Measurements from ENCODE around the gene CTAGE1. TPM values are rescaled to one million over a fixed set of nuclear protein-coding genes. Genes with fewer than 3 reads are reported as not detected.

CTAGE1 gene
- total RNA-seq, 1 donor from 2014 or later = not detected

GRCh38 chr18:22441638-22442037 is 23.9 kb upstream of the CTAGE1 start:
- no peak for ATAC-seq (ENCODE audit: poor library complexity)
- intact Hi-C loops (cut with DNase I) = no loop called here
- DNase-seq = no peak

DNA sequence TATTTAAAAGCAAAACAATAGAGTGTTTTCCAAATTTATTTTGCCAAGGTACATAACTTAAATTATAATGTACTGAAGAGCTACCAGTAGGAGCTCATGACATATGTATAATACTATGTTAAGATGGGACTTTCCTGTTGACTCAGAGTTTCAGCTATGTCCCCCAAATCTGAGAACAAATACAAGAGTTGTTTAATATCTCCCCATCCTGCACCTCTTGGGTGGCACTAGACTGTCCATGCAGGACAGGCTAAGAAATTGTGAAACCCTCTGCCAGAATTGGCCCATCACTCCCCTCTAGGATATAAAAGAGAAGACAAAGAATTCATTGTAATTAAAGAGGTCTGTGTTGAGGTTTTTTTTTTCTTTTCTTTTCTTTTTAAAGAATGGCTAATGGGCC is 21.7 kb upstream of the CTAGE1 start:
- DNase-seq (no peak), ATAC-seq (ENCODE audit: poor library complexity) (no peak)
- intact Hi-C loops (cut with DNase I) = no loop called here

DNA sequence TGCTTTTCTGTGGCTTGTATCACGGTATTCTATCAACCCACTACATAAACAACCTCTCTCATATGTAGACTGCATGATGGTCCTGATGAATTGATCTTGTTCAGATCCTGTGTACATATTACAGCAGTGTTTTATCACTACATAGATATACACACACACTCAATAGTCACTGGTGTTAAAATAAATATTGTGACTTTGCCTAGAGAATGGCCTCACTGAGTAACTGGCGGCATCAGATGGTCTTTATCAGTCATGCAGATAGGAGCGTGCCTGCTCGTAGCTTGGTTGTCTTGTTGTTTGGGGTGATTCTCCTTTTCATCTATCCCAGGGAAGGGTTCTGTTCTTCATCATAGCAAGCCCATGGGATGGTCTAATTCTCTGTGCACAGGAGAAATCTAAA is 18.4 kb upstream of the CTAGE1 start:
- intact Hi-C loops (cut with DNase I) = no loop called here
- DNase-seq (no peak), ATAC-seq (ENCODE audit: poor library complexity) (no peak)

- intact Hi-C loops (cut with DNase I) = no loop called here
- no peak for DNase-seq
- no peak for ATAC-seq (ENCODE audit: poor library complexity)
Observed at GRCh38 chr18:22434973-22435608, 17.4 kb upstream of the CTAGE1 start.

GRCh38 chr18:22433956-22434355 is 16.2 kb upstream of the CTAGE1 start:
- DNase-seq (no peak), ATAC-seq (ENCODE audit: poor library complexity) (peak; percentile 36)
- intact Hi-C loops (cut with DNase I) = no loop called here

GRCh38 chr18:22432657-22433137 is 15.0 kb upstream of the CTAGE1 start:
- DNase-seq (peak; percentile 86), ATAC-seq (ENCODE audit: poor library complexity) (peak; percentile 93)
- intact Hi-C loops (cut with DNase I) = no loop called here

- no peak for ATAC-seq (ENCODE audit: poor library complexity)
- intact Hi-C loops (cut with DNase I) = no loop called here
- no peak for DNase-seq
Observed at GRCh38 chr18:22429564-22429963, 11.8 kb upstream of the CTAGE1 start.

GRCh38 chr18:22428672-22429071 is 11.0 kb upstream of the CTAGE1 start:
- intact Hi-C loops (cut with DNase I) = no loop called here
- no peak for ATAC-seq (ENCODE audit: poor library complexity)

GRCh38 chr18:22427822-22428549 is 10.3 kb upstream of the CTAGE1 start:
- DNase-seq (no peak), ATAC-seq (ENCODE audit: poor library complexity) (no peak)
- intact Hi-C loops (cut with DNase I) = no loop called here

More at GRCh38 chr18:22428672-22429071, 11.0 kb upstream of the CTAGE1 start:
- DNase-seq = no peak

DNA sequence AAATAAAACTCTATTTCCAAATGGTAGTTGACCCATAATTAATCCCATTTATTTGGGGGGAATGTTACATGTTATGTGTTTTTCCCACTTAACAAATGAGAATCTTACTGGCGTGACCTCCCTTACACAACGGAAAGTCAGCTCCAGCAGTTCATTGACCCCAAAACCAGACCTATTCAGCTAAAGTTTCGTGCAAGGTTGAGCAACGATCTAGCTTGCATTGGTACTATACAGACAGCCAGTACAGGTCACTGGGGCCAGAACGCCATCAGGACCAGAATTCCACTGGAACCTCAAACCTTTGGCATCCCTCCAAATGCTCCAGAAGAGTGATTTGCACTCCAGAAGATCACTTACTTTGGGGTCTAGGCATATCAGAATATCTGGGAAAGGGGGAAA is 6.8 kb upstream of the CTAGE1 start:
- intact Hi-C loops (cut with DNase I) = no loop called here
- ATAC-seq (ENCODE audit: poor library complexity) (no peak), DNase-seq (no peak)

GRCh38 chr18:22423878-22424564 is 6.3 kb upstream of the CTAGE1 start:
- DNase-seq = no peak
- intact Hi-C loops (cut with DNase I) = no loop called here
- ATAC-seq (ENCODE audit: poor library complexity) = no peak

GRCh38 chr18:22422909-22423548 is 5.3 kb upstream of the CTAGE1 start:
- ATAC-seq (ENCODE audit: poor library complexity) = peak; percentile 72
- intact Hi-C loops (cut with DNase I) = no loop called here
- DNase-seq = peak; percentile 48

- ATAC-seq (ENCODE audit: poor library complexity) = no peak
Observed at GRCh38 chr18:22420652-22421051, 2.9 kb upstream of the CTAGE1 start.

DNA sequence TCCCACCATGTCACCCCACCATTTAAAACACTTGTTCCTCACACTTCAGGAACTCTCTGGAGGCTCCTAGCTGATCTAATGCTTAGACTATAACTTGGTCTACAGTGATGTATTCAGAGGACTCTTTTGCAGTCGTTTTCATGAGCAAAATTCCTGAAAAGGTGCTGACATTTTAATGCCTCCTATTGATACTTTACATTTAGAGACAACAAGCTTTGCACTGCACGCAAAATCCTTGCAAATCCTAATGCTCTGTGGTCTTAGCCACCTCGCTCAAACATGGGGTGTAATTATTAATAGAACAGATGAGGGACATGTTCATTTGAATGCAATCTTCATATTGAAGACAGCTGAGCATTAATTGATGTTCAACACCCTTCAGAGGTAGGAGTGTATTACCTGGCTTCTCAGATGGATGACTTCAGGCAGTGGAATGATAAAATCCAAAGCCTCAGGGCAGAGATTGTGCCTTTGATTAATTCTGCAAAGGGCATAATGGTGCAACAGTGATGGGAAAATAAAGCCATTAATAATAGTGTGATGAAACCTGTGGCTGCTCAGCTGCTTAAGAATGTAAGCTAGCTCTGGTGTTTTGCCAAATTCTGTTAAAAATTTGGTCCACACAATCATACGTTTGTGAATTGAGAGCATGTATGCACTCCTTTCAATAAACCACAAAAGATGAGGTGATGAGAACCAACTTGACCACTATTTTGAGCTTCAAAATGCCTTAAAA is 5.4 kb downstream of the CTAGE1 start:
- ATAC-seq (ENCODE audit: poor library complexity) = no peak
- intact Hi-C loops (cut with DNase I) = no loop called here
- no peak for DNase-seq

More at GRCh38 chr18:22420652-22421051, 2.9 kb upstream of the CTAGE1 start:
- no peak for DNase-seq
- intact Hi-C loops (cut with DNase I) = no loop called here

- peak; percentile 29 for ATAC-seq (ENCODE audit: poor library complexity)
- DNase-seq = no peak
- intact Hi-C loops (cut with DNase I) = no loop called here
Observed at GRCh38 chr18:22411446-22411845, 6.3 kb downstream of the CTAGE1 start.

DNA sequence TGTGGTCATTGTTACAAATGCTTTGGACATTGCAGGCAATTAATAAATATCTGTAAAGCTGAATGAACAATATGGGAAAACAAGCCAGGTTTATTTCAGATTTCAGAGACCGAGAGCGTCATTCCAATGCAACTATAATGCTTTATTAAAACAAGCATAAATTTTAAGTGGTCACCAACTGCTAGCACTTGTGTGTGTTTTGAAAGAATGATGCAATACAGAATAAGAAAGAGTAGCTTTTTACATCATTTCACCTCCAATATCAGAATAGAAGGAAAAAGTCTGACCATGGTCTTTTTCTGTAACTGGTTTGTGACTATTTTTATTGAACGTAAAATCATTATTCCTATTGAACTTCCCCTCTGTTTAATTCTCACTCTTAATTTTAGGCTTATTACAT is 7.6 kb downstream of the CTAGE1 start:
- ATAC-seq (ENCODE audit: poor library complexity) = no peak
- DNase-seq = no peak
- intact Hi-C loops (cut with DNase I) = no loop called here

- intact Hi-C loops (cut with DNase I) = no loop called here
- ATAC-seq (ENCODE audit: poor library complexity) (no peak), DNase-seq (no peak)
Observed at GRCh38 chr18:22409445-22409844, 8.3 kb downstream of the CTAGE1 start.

- DNase-seq (no peak), ATAC-seq (ENCODE audit: poor library complexity) (no peak)
- intact Hi-C loops (cut with DNase I) = no loop called here
Observed at GRCh38 chr18:22408059-22408458, 9.7 kb downstream of the CTAGE1 start.

DNA sequence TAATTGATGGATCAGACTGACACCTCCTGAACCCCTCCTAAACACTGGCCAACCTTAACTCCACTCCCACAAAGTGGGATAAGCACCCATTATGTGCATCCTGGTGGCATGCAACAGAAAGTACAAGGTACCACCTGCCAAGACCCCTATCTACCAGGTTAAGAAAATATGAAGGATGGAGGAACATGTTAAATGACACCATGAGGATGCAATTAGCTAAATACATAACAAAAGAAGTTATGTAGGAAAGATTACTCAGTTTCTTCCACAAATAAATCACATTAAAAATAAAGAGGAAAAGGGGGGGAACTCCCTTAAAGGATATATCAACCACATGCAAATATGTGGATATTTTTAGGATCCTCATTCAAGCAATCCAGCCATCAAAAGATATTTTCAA is 12.6 kb downstream of the CTAGE1 start:
- no peak for ATAC-seq (ENCODE audit: poor library complexity)
- intact Hi-C loops (cut with DNase I) = no loop called here
- no peak for DNase-seq
